Kidney epithelial cell (primary cell): Measurements from ENCODE around the gene HOXC11. TPM values are rescaled to one million over a fixed set of nuclear protein-coding genes. Genes with fewer than 3 reads are reported as not detected.

Experiments
- DNase-seq: peaks from one replicate; pipeline ENCODE4 v3.0.0-alpha.2; 2010; ENCODE audit warnings: low read depth
- H3K27me3 ChIP-seq: 2 replicates; pipeline ENCODE4 v1.6.0; 2011; ENCODE audit warnings: low read length; ENCODE audit not compliant: control insufficient read depth, insufficient read depth
- H3K36me3 ChIP-seq: 2 replicates; pipeline ENCODE4 v1.5.1; 2011; ENCODE audit warnings: low read length; ENCODE audit not compliant: control insufficient read depth, insufficient read depth
- H3K4me3 ChIP-seq: 2 replicates; pipeline ENCODE4 v1.5.1; 2011; ENCODE audit warnings: low read depth, mild to moderate bottlenecking, control low read depth, low read length
- CTCF ChIP-seq: IDR thresholded peaks from 2 replicates; pipeline ENCODE4 v1.5.1; 2011; ENCODE audit warnings: mild to moderate bottlenecking, moderate library complexity, low read length, control low read depth, inconsistent platforms; ENCODE audit not compliant: insufficient read depth, poor library complexity, severe bottlenecking
- total RNA-seq: library from RNA; depleted of rRNA; stranded (reverse); fragments of >200 nt; gene quantifications from 2 replicates; pipeline ENCODE4 v1.2.3, GENCODE V29; 2015

The HOXC11 gene
- total RNA-seq, 1 donor from 2014 or later, result 0.58 TPM

GRCh38 chr12:53955776-53956250, 17.1 kb upstream of the HOXC11 start:
- no peak for DNase-seq
- Histone ChIP-seq H3K4me3 (no peak overlapping the region), H3K27me3 (peaks cover 99% of the 10 kb centered on the region), H3K36me3 (no peaks in the 10 kb centered on the region)
- no peak for TF ChIP-seq CTCF

- Histone ChIP-seq H3K36me3 (no peaks in the 10 kb centered on the region), H3K27me3 (peaks cover 99% of the 10 kb centered on the region), H3K4me3 (no peak overlapping the region)
- TF ChIP-seq CTCF, result no peak
- DNase-seq, result no peak
Observed at GRCh38 chr12:53956251-53956887, 16.6 kb upstream of the HOXC11 start.

GRCh38 chr12:53956914-53957536, 15.9 kb upstream of the HOXC11 start:
- no peaks in the 10 kb centered on the region for H3K36me3 ChIP-seq
- no peak for DNase-seq
- no peak for TF ChIP-seq CTCF
- H3K4me3 ChIP-seq, result no peak overlapping the region
- H3K27me3 ChIP-seq, result peaks cover 99% of the 10 kb centered on the region

- H3K36me3 ChIP-seq, result no peaks in the 10 kb centered on the region
- TF ChIP-seq CTCF, result no peak
- H3K27me3 ChIP-seq, result peaks cover 96% of the 10 kb centered on the region
- DNase-seq, result no peak
- H3K4me3 ChIP-seq, result no peak overlapping the region
Observed at GRCh38 chr12:53958128-53958527, 14.8 kb upstream of the HOXC11 start.

GRCh38 chr12:53959314-53959713, 13.6 kb upstream of the HOXC11 start:
- no peak for DNase-seq
- Histone ChIP-seq H3K27me3 (peaks cover 96% of the 10 kb centered on the region), H3K4me3 (no peak overlapping the region), H3K36me3 (no peaks in the 10 kb centered on the region)
- no peak for TF ChIP-seq CTCF
